ENCODE data around the gene KDF1. TPM values are rescaled to one million over a fixed set of nuclear protein-coding genes. Genes with fewer than 3 reads are reported as not detected.

Gene KDF1
- total and polyA plus RNA-seq, 2 of the 13 experiments (the other 11 are each of a cell fraction or from before 2014, with no cell fraction given), result 1.9 to 4.9 TPM

DNA sequence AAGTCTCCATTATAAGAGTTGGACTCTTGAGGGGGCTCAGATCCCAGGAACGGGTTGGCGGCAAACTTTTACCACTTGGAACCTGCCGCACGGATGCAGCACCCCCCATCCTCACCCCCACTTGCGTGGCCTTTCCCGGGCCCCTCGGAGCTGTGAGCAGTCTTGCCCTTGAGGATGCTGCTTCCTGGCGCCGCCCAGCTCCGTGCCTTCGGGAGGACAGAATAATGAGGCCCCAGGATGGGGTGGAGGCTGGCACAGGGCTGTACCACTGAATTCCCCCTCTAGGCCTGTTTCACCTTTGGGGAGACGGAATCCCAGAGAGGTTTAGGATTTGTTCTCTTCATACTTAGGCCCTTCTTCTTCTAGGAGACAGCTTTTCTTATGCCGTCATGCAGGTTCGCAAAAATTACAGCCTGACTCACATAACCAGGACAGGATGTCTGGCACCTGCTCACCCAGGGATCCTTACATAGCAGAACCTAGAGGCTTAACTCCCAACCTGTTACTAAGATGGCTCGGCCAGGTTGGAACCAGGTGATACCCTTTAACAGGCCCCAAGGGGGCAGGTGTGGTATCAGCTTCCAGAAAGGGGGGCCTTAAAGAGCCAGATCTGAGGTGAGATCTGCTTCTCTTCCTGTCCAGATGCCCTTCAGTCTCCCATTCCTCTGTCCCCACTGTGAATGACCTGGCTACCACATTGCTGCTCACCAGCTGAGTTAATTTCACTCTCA, 34.7 kb upstream of the KDF1 start (continued):
- no peak for TF ChIP-seq BCL6 (CRISPR knock-in tag; IDR thresholded peaks at IDR 0.05)
- TF ChIP-seq KDM3A (CRISPR knock-in tag; IDR thresholded peaks at IDR 0.05; ENCODE audit: low read depth), result no peak
- no peak for TF ChIP-seq MTF1 (CRISPR knock-in tag; IDR thresholded peaks at IDR 0.05)
- TF ChIP-seq ZNF337 (CRISPR knock-in tag; IDR thresholded peaks at IDR 0.05; ENCODE audit: borderline replicate concordance, low read depth), result no peak
- TF ChIP-seq GABPB1 (CRISPR knock-in tag; IDR thresholded peaks at IDR 0.05), result no peak; the same call in 1 of the 2 replicates
- no peak for TF ChIP-seq CBX1 (IDR thresholded peaks at IDR 0.05; ENCODE audit: low read depth)
- TF ChIP-seq ZNF772 (CRISPR knock-in tag; IDR thresholded peaks at IDR 0.05), result no peak
- no peak for TF ChIP-seq JUNB (CRISPR knock-in tag; IDR thresholded peaks at IDR 0.05; ENCODE audit: borderline replicate concordance)
- TF ChIP-seq ARNT2 (CRISPR knock-in tag; IDR thresholded peaks at IDR 0.05; ENCODE audit: low read depth), result no peak
- TF ChIP-seq, protein P1, sequence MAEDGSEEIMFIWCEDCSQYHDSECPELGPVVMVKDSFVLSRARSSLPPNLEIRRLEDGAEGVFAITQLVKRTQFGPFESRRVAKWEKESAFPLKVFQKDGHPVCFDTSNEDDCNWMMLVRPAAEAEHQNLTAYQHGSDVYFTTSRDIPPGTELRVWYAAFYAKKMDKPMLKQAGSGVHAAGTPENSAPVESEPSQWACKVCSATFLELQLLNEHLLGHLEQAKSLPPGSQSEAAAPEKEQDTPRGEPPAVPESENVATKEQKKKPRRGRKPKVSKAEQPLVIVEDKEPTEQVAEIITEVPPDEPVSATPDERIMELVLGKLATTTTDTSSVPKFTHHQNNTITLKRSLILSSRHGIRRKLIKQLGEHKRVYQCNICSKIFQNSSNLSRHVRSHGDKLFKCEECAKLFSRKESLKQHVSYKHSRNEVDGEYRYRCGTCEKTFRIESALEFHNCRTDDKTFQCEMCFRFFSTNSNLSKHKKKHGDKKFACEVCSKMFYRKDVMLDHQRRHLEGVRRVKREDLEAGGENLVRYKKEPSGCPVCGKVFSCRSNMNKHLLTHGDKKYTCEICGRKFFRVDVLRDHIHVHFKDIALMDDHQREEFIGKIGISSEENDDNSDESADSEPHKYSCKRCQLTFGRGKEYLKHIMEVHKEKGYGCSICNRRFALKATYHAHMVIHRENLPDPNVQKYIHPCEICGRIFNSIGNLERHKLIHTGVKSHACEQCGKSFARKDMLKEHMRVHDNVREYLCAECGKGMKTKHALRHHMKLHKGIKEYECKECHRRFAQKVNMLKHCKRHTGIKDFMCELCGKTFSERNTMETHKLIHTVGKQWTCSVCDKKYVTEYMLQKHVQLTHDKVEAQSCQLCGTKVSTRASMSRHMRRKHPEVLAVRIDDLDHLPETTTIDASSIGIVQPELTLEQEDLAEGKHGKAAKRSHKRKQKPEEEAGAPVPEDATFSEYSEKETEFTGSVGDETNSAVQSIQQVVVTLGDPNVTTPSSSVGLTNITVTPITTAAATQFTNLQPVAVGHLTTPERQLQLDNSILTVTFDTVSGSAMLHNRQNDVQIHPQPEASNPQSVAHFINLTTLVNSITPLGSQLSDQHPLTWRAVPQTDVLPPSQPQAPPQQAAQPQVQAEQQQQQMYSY (CRISPR knock-in tag; IDR thresholded peaks at IDR 0.05), result no peak
- TF ChIP-seq ZNF644 (CRISPR knock-in tag; IDR thresholded peaks at IDR 0.05; ENCODE audit: low read depth), result no peak
- peak; percentile 16; the same call in 1 of the 2 replicates for TF ChIP-seq RBFOX2 (IDR thresholded peaks at IDR 0.05; ENCODE audit: low read depth, low read length)
- TF ChIP-seq ZNF761 (CRISPR knock-in tag; conservative IDR thresholded peaks at IDR 0.05), result no peak
- TF ChIP-seq HCFC1 (IDR thresholded peaks at IDR 0.05; ENCODE audit: low read depth, low read length), result no peak
- TF ChIP-seq ZNF788 (CRISPR knock-in tag; IDR thresholded peaks at IDR 0.05; ENCODE audit: borderline replicate concordance), result no peak
- TF ChIP-seq, protein P2, sequence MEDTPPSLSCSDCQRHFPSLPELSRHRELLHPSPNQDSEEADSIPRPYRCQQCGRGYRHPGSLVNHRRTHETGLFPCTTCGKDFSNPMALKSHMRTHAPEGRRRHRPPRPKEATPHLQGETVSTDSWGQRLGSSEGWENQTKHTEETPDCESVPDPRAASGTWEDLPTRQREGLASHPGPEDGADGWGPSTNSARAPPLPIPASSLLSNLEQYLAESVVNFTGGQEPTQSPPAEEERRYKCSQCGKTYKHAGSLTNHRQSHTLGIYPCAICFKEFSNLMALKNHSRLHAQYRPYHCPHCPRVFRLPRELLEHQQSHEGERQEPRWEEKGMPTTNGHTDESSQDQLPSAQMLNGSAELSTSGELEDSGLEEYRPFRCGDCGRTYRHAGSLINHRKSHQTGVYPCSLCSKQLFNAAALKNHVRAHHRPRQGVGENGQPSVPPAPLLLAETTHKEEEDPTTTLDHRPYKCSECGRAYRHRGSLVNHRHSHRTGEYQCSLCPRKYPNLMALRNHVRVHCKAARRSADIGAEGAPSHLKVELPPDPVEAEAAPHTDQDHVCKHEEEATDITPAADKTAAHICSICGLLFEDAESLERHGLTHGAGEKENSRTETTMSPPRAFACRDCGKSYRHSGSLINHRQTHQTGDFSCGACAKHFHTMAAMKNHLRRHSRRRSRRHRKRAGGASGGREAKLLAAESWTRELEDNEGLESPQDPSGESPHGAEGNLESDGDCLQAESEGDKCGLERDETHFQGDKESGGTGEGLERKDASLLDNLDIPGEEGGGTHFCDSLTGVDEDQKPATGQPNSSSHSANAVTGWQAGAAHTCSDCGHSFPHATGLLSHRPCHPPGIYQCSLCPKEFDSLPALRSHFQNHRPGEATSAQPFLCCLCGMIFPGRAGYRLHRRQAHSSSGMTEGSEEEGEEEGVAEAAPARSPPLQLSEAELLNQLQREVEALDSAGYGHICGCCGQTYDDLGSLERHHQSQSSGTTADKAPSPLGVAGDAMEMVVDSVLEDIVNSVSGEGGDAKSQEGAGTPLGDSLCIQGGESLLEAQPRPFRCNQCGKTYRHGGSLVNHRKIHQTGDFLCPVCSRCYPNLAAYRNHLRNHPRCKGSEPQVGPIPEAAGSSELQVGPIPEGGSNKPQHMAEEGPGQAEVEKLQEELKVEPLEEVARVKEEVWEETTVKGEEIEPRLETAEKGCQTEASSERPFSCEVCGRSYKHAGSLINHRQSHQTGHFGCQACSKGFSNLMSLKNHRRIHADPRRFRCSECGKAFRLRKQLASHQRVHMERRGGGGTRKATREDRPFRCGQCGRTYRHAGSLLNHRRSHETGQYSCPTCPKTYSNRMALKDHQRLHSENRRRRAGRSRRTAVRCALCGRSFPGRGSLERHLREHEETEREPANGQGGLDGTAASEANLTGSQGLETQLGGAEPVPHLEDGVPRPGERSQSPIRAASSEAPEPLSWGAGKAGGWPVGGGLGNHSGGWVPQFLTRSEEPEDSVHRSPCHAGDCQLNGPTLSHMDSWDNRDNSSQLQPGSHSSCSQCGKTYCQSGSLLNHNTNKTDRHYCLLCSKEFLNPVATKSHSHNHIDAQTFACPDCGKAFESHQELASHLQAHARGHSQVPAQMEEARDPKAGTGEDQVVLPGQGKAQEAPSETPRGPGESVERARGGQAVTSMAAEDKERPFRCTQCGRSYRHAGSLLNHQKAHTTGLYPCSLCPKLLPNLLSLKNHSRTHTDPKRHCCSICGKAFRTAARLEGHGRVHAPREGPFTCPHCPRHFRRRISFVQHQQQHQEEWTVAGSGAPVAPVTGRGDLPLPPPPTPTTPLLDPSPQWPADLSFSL (CRISPR knock-in tag; IDR thresholded peaks at IDR 0.05), result no peak
- TF ChIP-seq, protein P3, sequence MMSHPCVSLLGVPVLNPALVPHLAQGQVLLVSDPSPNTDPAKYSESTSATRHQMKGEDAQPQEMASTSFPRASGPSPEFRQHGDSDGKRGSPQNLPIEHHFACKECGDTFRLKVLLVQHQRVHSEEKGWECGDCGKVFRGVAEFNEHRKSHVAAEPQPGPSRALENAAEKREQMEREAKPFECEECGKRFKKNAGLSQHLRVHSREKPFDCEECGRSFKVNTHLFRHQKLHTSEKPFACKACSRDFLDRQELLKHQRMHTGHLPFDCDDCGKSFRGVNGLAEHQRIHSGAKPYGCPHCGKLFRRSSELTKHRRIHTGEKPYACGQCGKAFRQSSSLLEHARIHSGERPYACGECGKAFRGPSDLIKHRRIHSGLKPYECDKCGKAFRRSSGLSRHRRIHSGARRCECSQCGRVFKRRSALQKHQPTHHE (CRISPR knock-in tag; IDR thresholded peaks at IDR 0.05; ENCODE audit: borderline replicate concordance), result no peak
- TF ChIP-seq ZNF670 (CRISPR knock-in tag; IDR thresholded peaks at IDR 0.05; ENCODE audit: borderline replicate concordance), result no peak
